ENCODE data around the gene UGCG.

DNA sequence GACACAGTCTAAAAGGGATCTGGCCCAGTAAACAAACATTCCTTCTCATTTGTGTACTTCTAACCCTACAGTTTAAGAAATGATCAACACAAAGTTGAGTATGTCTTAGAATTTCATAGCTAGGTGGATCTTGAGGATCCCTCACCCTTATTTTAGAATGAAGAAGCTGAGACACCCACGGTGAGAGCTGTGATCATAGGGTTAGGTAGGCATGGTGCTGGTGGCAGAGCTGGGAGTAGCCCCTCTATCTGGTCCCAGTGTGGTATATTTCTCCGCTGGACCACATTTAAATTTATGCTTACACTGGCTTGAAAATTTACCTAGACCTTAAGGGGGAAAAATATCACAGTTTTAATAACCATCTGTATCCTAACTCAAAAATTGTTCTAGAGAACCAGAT, 39.8 kb downstream of the UGCG start:
- TF ChIP-seq HOXB6 (CRISPR knock-in tag; IDR thresholded peaks at IDR 0.05; ENCODE audit: borderline replicate concordance) (no peak), TBL1XR1 (IDR thresholded peaks at IDR 0.05; ENCODE audit: low read length in 2 of 2) (no peak), STAG1 (CRISPR knock-in tag; IDR thresholded peaks at IDR 0.05; ENCODE audit: borderline replicate concordance) (no peak), RCOR1 (IDR thresholded peaks at IDR 0.05; ENCODE audit: borderline replicate concordance in 1 of 2, low read depth in 2 of 2, low read length in 2 of 2) (no peak), POLR2A (conservative IDR thresholded peaks at IDR 0.05) (no peak), ADNP (tag; IDR thresholded peaks at IDR 0.05) (no peak)
